SK-N-SH treated with all-trans-retinoic acid at 6 μM for 48 hours (cell line): Measurements from ENCODE around the gene KLF13.

Experiments
- ATAC-seq: fragments of 200-7000 bp; cut with Tn5 transposase; 3 replicates; pipeline ENCODE4 v1.9.1; 2020; ENCODE audit warnings: mild to moderate bottlenecking, moderate library complexity
- ARNTL ChIP-seq: fragments of 450-650 bp; formaldehyde crosslinking; IDR thresholded peaks from 2 replicates; pipeline ENCODE4 v1.5.0; 2020; ENCODE audit warnings: low read depth, mild to moderate bottlenecking, moderate library complexity, borderline replicate concordance
- BACH2 ChIP-seq: fragments of 250-450 bp; sonication (Bioruptor Pico); IDR thresholded peaks from 2 replicates; pipeline ENCODE4 v1.9.0; 2021; ENCODE audit warnings: mild to moderate bottlenecking, borderline replicate concordance
- CSDC2 ChIP-seq: fragments of 250-450 bp; sonication (Bioruptor Pico); IDR thresholded peaks from 2 replicates; pipeline ENCODE4 v1.5.0; 2020; ENCODE audit warnings: mild to moderate bottlenecking, moderate library complexity
- CSRNP3 ChIP-seq: fragments of 250-450 bp; sonication (Bioruptor Pico); IDR thresholded peaks from 2 replicates; pipeline ENCODE4 v1.5.1; 2021; ENCODE audit warnings: mild to moderate bottlenecking, moderate library complexity
- ESRRG ChIP-seq: fragments of 250-450 bp; sonication (Bioruptor Pico); IDR thresholded peaks from 2 replicates; pipeline ENCODE4 v1.6.1; 2021; ENCODE audit warnings: mild to moderate bottlenecking
- GLIS3 ChIP-seq: fragments of 250-450 bp; sonication (Bioruptor Pico); IDR thresholded peaks from 2 replicates; pipeline ENCODE4 v1.5.0; 2020; ENCODE audit warnings: mild to moderate bottlenecking, moderate library complexity
- ISL1 ChIP-seq: fragments of 250-450 bp; sonication (Bioruptor Pico); IDR thresholded peaks from 2 replicates; pipeline ENCODE4 v2.1.2; 2022; ENCODE audit warnings: mild to moderate bottlenecking, moderate library complexity
- OSR1 ChIP-seq: fragments of 250-450 bp; sonication (Bioruptor Pico); IDR thresholded peaks from 2 replicates; pipeline ENCODE4 v1.8.0; 2022; ENCODE audit warnings: moderate library complexity, mild to moderate bottlenecking, inconsistent platforms
- PATZ1 ChIP-seq: fragments of 250-450 bp; sonication (Bioruptor Pico); IDR thresholded peaks from 2 replicates; pipeline ENCODE4 v1.8.0; 2020; ENCODE audit warnings: mild to moderate bottlenecking, moderate library complexity, borderline replicate concordance
- POU6F1 ChIP-seq: fragments of 250-450 bp; sonication (Bioruptor Pico); IDR thresholded peaks from 2 replicates; pipeline ENCODE4 v1.8.0; 2021; ENCODE audit warnings: low read depth, mild to moderate bottlenecking, moderate library complexity, borderline replicate concordance
- PPARA ChIP-seq: fragments of 250-450 bp; sonication (Bioruptor Pico); IDR thresholded peaks from 2 replicates; pipeline ENCODE4 v1.5.0; 2020; ENCODE audit warnings: mild to moderate bottlenecking, borderline replicate concordance
- RARB ChIP-seq: fragments of 250-450 bp; sonication (Bioruptor Pico); IDR thresholded peaks from 2 replicates; pipeline ENCODE4 v1.8.0; 2021; ENCODE audit warnings: mild to moderate bottlenecking, moderate library complexity
- SNAI2 ChIP-seq: fragments of 250-450 bp; sonication (Bioruptor Pico); IDR thresholded peaks from 2 replicates; pipeline ENCODE4 v1.5.0; 2020; ENCODE audit warnings: mild to moderate bottlenecking, moderate library complexity
- TCF4 ChIP-seq: fragments of 250-450 bp; sonication (Bioruptor Pico); IDR thresholded peaks from 2 replicates; pipeline ENCODE4 v1.8.0; 2021; ENCODE audit warnings: mild to moderate bottlenecking, moderate library complexity, borderline replicate concordance
- TOX ChIP-seq: fragments of 250-450 bp; sonication (Bioruptor Pico); IDR thresholded peaks from 2 replicates; pipeline ENCODE4 v1.8.0; 2021; ENCODE audit warnings: mild to moderate bottlenecking, moderate library complexity, borderline replicate concordance
- TSHZ2 ChIP-seq: fragments of 250-450 bp; sonication (Bioruptor Pico); IDR thresholded peaks from 2 replicates; pipeline ENCODE4 v1.5.0; 2020; ENCODE audit warnings: mild to moderate bottlenecking, moderate library complexity
- ZC3H10 ChIP-seq: fragments of 250-450 bp; sonication (Bioruptor Pico); IDR thresholded peaks from 2 replicates; pipeline ENCODE4 v1.5.1; 2021; ENCODE audit warnings: mild to moderate bottlenecking, moderate library complexity
- ZFP30 ChIP-seq: fragments of 450-650 bp; formaldehyde crosslinking; IDR thresholded peaks from 2 replicates; pipeline ENCODE4 v1.5.0; 2022; ENCODE audit warnings: mild to moderate bottlenecking, moderate library complexity
- ZNF565 ChIP-seq: fragments of 450-650 bp; formaldehyde crosslinking; conservative IDR thresholded peaks from 2 replicates; pipeline ENCODE4 v1.5.0; 2020; ENCODE audit warnings: low read depth, mild to moderate bottlenecking, moderate library complexity
- ZNF70 ChIP-seq: fragments of 450-650 bp; formaldehyde crosslinking; IDR thresholded peaks from 2 replicates; pipeline ENCODE4 v1.5.0; 2020; ENCODE audit warnings: mild to moderate bottlenecking, moderate library complexity
- ZNF8 ChIP-seq: fragments of 450-650 bp; formaldehyde crosslinking; IDR thresholded peaks from 2 replicates; pipeline ENCODE4 v1.5.0; 2020; ENCODE audit warnings: mild to moderate bottlenecking, moderate library complexity
- TF ChIP-seq, protein P1 (sequence below): fragments of 250-450 bp; sonication (Bioruptor Pico); IDR thresholded peaks from 2 replicates; pipeline ENCODE4 v1.5.1; 2020; ENCODE audit warnings: low read depth, mild to moderate bottlenecking, moderate library complexity

KLF13 gene

DNA sequence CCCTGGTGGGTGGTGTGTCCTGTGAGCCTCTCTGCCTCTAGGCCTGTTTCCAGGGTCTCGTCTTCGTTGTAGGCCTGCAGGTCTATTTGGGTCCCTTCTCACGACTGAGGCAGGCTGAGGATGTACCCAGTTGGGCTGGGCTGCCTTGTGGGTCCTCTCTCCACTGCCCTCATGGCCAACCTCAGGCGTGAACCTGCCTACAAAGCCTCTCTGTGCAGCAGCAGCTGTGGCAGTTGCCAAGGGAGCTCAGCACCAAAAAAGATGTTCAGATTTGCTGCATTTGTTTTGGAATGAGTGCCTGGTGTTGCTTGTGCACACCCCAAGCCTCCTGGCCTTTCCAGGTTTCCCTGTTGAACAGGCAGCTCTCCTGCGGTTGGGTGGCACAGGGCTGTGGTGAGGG is 13.4 kb downstream of the KLF13 start:
- no peak for ATAC-seq
- TF ChIP-seq OSR1 (CRISPR knock-in tag) (no peak), GLIS3 (CRISPR knock-in tag) (no peak)

GRCh38 chr15:31340592-31340991 is 14.0 kb downstream of the KLF13 start:
- no peak for ATAC-seq
- TF ChIP-seq ESRRG (CRISPR knock-in tag), result no peak
- no peak for TF ChIP-seq TOX (CRISPR knock-in tag)
- no peak for TF ChIP-seq TCF4 (CRISPR knock-in tag)
- TF ChIP-seq ISL1 (CRISPR knock-in tag), result no peak
- no peak for TF ChIP-seq BACH2 (CRISPR knock-in tag)
- no peak for TF ChIP-seq ZNF70 (CRISPR knock-in tag)
- TF ChIP-seq PPARA (CRISPR knock-in tag), result no peak
- no peak for TF ChIP-seq ARNTL
- no peak for TF ChIP-seq ZNF8 (CRISPR knock-in tag)
- TF ChIP-seq SNAI2 (CRISPR knock-in tag), result no peak
- TF ChIP-seq PATZ1 (CRISPR knock-in tag), result no peak
- no peak for TF ChIP-seq POU6F1 (CRISPR knock-in tag)
- TF ChIP-seq CSRNP3 (CRISPR knock-in tag), result no peak
- no peak for TF ChIP-seq ZFP30
- TF ChIP-seq TSHZ2 (CRISPR knock-in tag), result no peak
- TF ChIP-seq OSR1 (CRISPR knock-in tag), result no peak
- no peak for TF ChIP-seq ZC3H10 (CRISPR knock-in tag)

GRCh38 chr15:31341071-31341470 is 14.4 kb downstream of the KLF13 start:
- no peak for ATAC-seq
- TF ChIP-seq OSR1 (CRISPR knock-in tag) (no peak), CSRNP3 (CRISPR knock-in tag) (no peak), TCF4 (CRISPR knock-in tag) (no peak), ZC3H10 (CRISPR knock-in tag) (no peak), BACH2 (CRISPR knock-in tag) (no peak), RARB (CRISPR knock-in tag) (no peak), ESRRG (CRISPR knock-in tag) (no peak), CSDC2 (no peak), ZFP30 (no peak), ARNTL (no peak), ISL1 (CRISPR knock-in tag) (no peak), ZNF565 (CRISPR knock-in tag) (no peak), PATZ1 (CRISPR knock-in tag) (no peak), ZNF70 (CRISPR knock-in tag) (no peak)
- TF ChIP-seq, protein P1, sequence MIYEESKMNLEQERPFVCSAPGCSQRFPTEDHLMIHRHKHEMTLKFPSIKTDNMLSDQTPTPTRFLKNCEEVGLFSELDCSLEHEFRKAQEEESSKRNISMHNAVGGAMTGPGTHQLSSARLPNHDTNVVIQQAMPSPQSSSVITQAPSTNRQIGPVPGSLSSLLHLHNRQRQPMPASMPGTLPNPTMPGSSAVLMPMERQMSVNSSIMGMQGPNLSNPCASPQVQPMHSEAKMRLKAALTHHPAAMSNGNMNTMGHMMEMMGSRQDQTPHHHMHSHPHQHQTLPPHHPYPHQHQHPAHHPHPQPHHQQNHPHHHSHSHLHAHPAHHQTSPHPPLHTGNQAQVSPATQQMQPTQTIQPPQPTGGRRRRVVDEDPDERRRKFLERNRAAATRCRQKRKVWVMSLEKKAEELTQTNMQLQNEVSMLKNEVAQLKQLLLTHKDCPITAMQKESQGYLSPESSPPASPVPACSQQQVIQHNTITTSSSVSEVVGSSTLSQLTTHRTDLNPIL (CRISPR knock-in tag), result no peak
- TF ChIP-seq, all 23 proteins: peak for 0
